COLO829 (cell line): ENCODE measurements around the gene PIGW.
"Not testable (repeated sequence)": the region's sequence is repeated elsewhere in the genome, so short reads cannot be mapped to it uniquely, and the experiment has no call there.

Experiments used
- DNase-seq: peaks from one replicate; pipeline ENCODE4 v3.0.0; 2012; ENCODE audit warnings: low spot score

PIGW gene

GRCh38 chr17:36534840-36535668 lies at the start of gene PIGW, which contains the start of gene MYO19:
Gene PIGW, plus strand, starts transcription at chr17:36534987. Its CDS starts 2,115 bp downstream, at chr17:36537102.
Gene MYO19, minus strand, starts transcription at chr17:36534868. Its CDS starts 2,330 bp downstream, at chr17:36532538.
- peak; percentile 80 for DNase-seq

GRCh38 chr17:36485027-36485426 lies 49.8 kb upstream of the PIGW start:
- no peak for DNase-seq

GRCh38 chr17:36485805-36486203 lies 49.0 kb upstream of the PIGW start:
- no peak for DNase-seq

- peak; percentile 98 for DNase-seq
Observed at GRCh38 chr17:36486204-36487194, 48.3 kb upstream of the PIGW start, which contains the start of gene ZNHIT3. Gene ZNHIT3, plus strand, starts transcription at chr17:36486681. Its CDS starts 19 bp downstream, at chr17:36486700.

- DNase-seq: no peak
Observed at GRCh38 chr17:36493956-36494355, 40.8 kb upstream of the PIGW start.

GRCh38 chr17:36494674-36495073 lies 40.1 kb upstream of the PIGW start:
- no peak for DNase-seq

GRCh38 chr17:36495076-36495578 lies 39.7 kb upstream of the PIGW start:
- no peak for DNase-seq

- DNase-seq: no peak
Observed at GRCh38 chr17:36496018-36496789, 38.6 kb upstream of the PIGW start.

GRCh38 chr17:36498155-36498554 lies 36.6 kb upstream of the PIGW start:
- no peak for DNase-seq

GRCh38 chr17:36498560-36499300 lies 36.1 kb upstream of the PIGW start:
- DNase-seq: no peak

GRCh38 chr17:36500745-36501225 lies 34.0 kb upstream of the PIGW start:
- no peak for DNase-seq

GRCh38 chr17:36501351-36501750 lies 33.4 kb upstream of the PIGW start:
- DNase-seq: no peak

GRCh38 chr17:36501963-36502362 lies 32.8 kb upstream of the PIGW start:
- DNase-seq: no peak

- DNase-seq: no peak
Observed at GRCh38 chr17:36503456-36504155, 31.2 kb upstream of the PIGW start.

- DNase-seq: no peak
Observed at GRCh38 chr17:36504156-36504545, 30.6 kb upstream of the PIGW start.

GRCh38 chr17:36505171-36505570 lies 29.6 kb upstream of the PIGW start:
- no peak for DNase-seq

GRCh38 chr17:36506249-36506826 lies 28.4 kb upstream of the PIGW start:
- no peak for DNase-seq

GRCh38 chr17:36506831-36507230 lies 28.0 kb upstream of the PIGW start:
- DNase-seq: no peak

GRCh38 chr17:36507266-36507665 lies 27.5 kb upstream of the PIGW start:
- DNase-seq: no peak

GRCh38 chr17:36508439-36508838 lies 26.3 kb upstream of the PIGW start:
- DNase-seq: not testable (repeated sequence)
